Panc1 (cell line): Measurements from ENCODE around the gene GRK3. TPM values are rescaled to one million over a fixed set of nuclear protein-coding genes. Genes with fewer than 3 reads are reported as not detected.

Experiments used
- ATAC-seq: fragments of 200-7000 bp; cut with Tn5 transposase; 2 replicates; pipeline ENCODE4 v1.9.1; 2020; ENCODE audit warnings: mild to moderate bottlenecking, moderate library complexity
- BruUV-seq: library from RNA; stranded (reverse); fragments of 400-500 nt; replicated peaks from 2 replicates; lab custom pipeline; 2021; lab: Mats Ljungman, UMichigan
- CTCF ChIA-PET: fragments of 300-600 bp; sonication (Branson Sonifier 250); formaldehyde crosslinking; loops from one replicate; lab custom pipeline; 2022; ENCODE audit warnings: antibody characterized with exemption; lab: Charles Lee
- POLR2A ChIA-PET: fragments of 300-600 bp; sonication (Branson Sonifier 250); formaldehyde crosslinking; loops from one replicate; lab custom pipeline; 2022; ENCODE audit warnings: antibody characterized with exemption; lab: Charles Lee
- DNase-seq: peaks from one replicate; pipeline ENCODE4 v3.0.0-alpha.2; 2010; ENCODE audit warnings: low read depth, low spot score
- H3K27ac ChIP-seq: 2 replicates; pipeline ENCODE4 v1.5.1; 2011; ENCODE audit warnings: mild to moderate bottlenecking, low read length, inconsistent platforms
- H3K27me3 ChIP-seq: fragments of 200-500 bp; sonication (Bioruptor generic); 2 replicates; pipeline ENCODE4 v1.6.0; 2014; ENCODE audit warnings: low read length, inconsistent platforms; ENCODE audit not compliant: control insufficient read depth, insufficient read depth
- H3K36me3 ChIP-seq: fragments of 200-500 bp; sonication (Bioruptor generic); 2 replicates; pipeline ENCODE4 v1.5.1; 2014; ENCODE audit warnings: inconsistent platforms, mild to moderate bottlenecking, low read length, moderate library complexity; ENCODE audit not compliant: control insufficient read depth, insufficient read depth
- H3K4me1 ChIP-seq: 2 replicates; pipeline ENCODE4 v1.5.1; 2011; ENCODE audit warnings: inconsistent platforms, mild to moderate bottlenecking, low read length, moderate library complexity; ENCODE audit not compliant: control insufficient read depth, insufficient read depth
- H3K4me3 ChIP-seq, 2 experiments: 2 replicates each; pipeline ENCODE4 v1.5.1; 2011 to 2012; ENCODE audit warnings: low read depth in 2 of 2, low read length in 2 of 2, mild to moderate bottlenecking in 2 of 2, inconsistent platforms in 1 of 2, moderate library complexity in 1 of 2
- H3K9me3 ChIP-seq: fragments of 200-500 bp; sonication (Bioruptor generic); 2 replicates; pipeline ENCODE4 v1.5.1; 2014; ENCODE audit warnings: low read depth, mild to moderate bottlenecking, inconsistent platforms, low read length, moderate library complexity; ENCODE audit not compliant: control insufficient read depth, insufficient read depth
- CTCF ChIP-seq: fragments of 450-650 bp; IDR thresholded peaks from 2 replicates; pipeline ENCODE4 v1.5.1; 2017; ENCODE audit warnings: mild to moderate bottlenecking
- POLR2AphosphoS5 ChIP-seq: IDR thresholded peaks from 2 replicates; pipeline ENCODE4 v1.6.1; 2012; ENCODE audit warnings: mild to moderate bottlenecking, low read depth, low read length, moderate library complexity
- SIN3A ChIP-seq: IDR thresholded peaks from 2 replicates; pipeline ENCODE4 v1.6.1; 2012; ENCODE audit warnings: low read depth, mild to moderate bottlenecking, low read length, moderate library complexity, borderline replicate concordance; ENCODE audit not compliant: insufficient read depth
- TCF7L2 ChIP-seq: IDR thresholded peaks from 2 replicates; pipeline ENCODE4 v1.6.1; 2011; ENCODE audit warnings: mild to moderate bottlenecking, low read depth, low read length, inconsistent platforms
- in situ Hi-C: cut with HindIII; loops from 2 replicates; pipeline ENCODE4 v1.10.0; 2016; ENCODE audit warnings: low sequenced_read_pairs, low pct_unique_long_range_greater_than_20kb
- intact Hi-C: fragments of 100-400 bp; cut with micrococcal nuclease; formaldehyde crosslinking; loops from one replicate; pipeline ENCODE4 v1.10.0; 2022; ENCODE audit not compliant: unreplicated experiment
- total RNA-seq: library from RNA; stranded (reverse); gene quantifications from one replicate; pipeline ENCODE4 v1.2.1, GENCODE V29; 2021; ENCODE audit not compliant: unreplicated experiment
- TF ChIP-seq, protein P1 (sequence below), 2 experiments: IDR thresholded peaks; 2 replicates each; pipeline ENCODE4 v1.6.1; 2011 to 2012; ENCODE audit warnings: low read depth in 2 of 2, control low read depth in 1 of 2, low read length in 1 of 2, mild to moderate bottlenecking in 1 of 2, moderate library complexity in 1 of 2; ENCODE audit not compliant: insufficient read depth in 1 of 2

Gene GRK3
- total RNA-seq, 1 experiment from 2014 or later: 12.0 TPM

DNA sequence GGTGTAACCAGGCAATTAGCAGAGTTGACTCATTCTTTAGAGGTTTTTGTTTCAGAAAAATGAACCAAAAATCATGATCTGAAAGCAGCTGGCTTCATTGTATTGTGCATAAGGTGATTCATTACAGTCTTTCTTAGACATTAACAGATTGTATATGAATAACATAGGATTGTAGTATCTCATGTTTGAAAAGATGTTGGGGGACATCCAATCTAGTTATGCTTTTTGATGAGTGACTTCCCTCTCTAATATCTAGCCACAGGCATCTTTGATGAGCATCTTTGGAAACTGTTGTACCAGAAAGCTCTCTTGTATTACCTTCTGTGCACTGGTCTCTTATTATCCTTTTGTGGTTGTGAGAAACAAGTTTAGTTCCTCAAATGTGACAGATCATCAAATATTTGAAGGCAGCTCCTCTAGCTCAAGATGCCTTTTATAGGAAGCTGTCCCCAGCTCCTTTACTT is 8.3 kb downstream of the GRK3 start:
- no peak for TF ChIP-seq CTCF
- TF ChIP-seq, protein P1, sequence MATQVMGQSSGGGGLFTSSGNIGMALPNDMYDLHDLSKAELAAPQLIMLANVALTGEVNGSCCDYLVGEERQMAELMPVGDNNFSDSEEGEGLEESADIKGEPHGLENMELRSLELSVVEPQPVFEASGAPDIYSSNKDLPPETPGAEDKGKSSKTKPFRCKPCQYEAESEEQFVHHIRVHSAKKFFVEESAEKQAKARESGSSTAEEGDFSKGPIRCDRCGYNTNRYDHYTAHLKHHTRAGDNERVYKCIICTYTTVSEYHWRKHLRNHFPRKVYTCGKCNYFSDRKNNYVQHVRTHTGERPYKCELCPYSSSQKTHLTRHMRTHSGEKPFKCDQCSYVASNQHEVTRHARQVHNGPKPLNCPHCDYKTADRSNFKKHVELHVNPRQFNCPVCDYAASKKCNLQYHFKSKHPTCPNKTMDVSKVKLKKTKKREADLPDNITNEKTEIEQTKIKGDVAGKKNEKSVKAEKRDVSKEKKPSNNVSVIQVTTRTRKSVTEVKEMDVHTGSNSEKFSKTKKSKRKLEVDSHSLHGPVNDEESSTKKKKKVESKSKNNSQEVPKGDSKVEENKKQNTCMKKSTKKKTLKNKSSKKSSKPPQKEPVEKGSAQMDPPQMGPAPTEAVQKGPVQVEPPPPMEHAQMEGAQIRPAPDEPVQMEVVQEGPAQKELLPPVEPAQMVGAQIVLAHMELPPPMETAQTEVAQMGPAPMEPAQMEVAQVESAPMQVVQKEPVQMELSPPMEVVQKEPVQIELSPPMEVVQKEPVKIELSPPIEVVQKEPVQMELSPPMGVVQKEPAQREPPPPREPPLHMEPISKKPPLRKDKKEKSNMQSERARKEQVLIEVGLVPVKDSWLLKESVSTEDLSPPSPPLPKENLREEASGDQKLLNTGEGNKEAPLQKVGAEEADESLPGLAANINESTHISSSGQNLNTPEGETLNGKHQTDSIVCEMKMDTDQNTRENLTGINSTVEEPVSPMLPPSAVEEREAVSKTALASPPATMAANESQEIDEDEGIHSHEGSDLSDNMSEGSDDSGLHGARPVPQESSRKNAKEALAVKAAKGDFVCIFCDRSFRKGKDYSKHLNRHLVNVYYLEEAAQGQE (IDR thresholded peaks at IDR 0.05; ENCODE audit: insufficient read depth in 1 of 2, low read depth in 2 of 2, low read length in 1 of 2): no peak
- TF ChIP-seq POLR2AphosphoS5: no peak
- intact Hi-C loops (no loop called here), in situ Hi-C loops (no loop called here)
- Histone ChIP-seq H3K4me3 (no peak overlapping the region), H3K36me3 (no peaks in the 10 kb centered on the region), H3K27ac (no peak overlapping the region), H3K9me3 (no peaks in the 10 kb centered on the region), H3K27me3 (no peaks in the 10 kb centered on the region), H3K4me1 (peaks cover under 1% of the 10 kb centered on the region; the same call in 1 of the 2 replicates)
- DNase-seq (no peak), ATAC-seq (no peak)
- ChIA-PET CTCF (no interaction called here), POLR2A (no interaction called here)
- BruUV-seq: no TSS peak

DNA sequence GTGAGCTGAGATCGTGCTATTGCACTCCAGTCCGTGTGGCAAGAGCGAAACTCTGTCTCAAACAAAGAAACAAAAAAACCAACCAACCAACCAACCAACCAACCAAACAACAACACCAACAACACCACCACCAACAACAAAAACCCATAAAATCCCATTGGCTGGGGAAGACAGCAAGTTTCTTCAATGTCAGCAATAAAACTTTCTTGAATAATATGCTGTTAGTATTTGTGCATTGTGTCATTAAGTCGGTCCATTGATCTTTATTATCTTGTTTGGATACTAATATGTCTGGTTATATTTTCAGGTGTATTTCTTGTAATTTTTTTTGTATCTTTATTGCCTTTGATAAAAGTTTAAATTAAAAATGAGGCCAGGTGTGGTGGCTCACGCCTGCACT is 9.4 kb downstream of the GRK3 start:
- ChIA-PET CTCF (no interaction called here), POLR2A (no interaction called here)
- Histone ChIP-seq H3K27me3 (no peaks in the 10 kb centered on the region), H3K36me3 (no peaks in the 10 kb centered on the region), H3K4me3 (no peak overlapping the region), H3K4me1 (no peaks in the 10 kb centered on the region), H3K9me3 (no peaks in the 10 kb centered on the region), H3K27ac (no peak overlapping the region)
- no peak for ATAC-seq
- in situ Hi-C loops (no loop called here), intact Hi-C loops (no loop called here)
- DNase-seq: no peak
- TF ChIP-seq CTCF: no peak
- no peak for TF ChIP-seq POLR2AphosphoS5
- TF ChIP-seq SIN3A: no peak
- TF ChIP-seq, protein P1 (IDR thresholded peaks at IDR 0.05; ENCODE audit: insufficient read depth in 1 of 2, low read depth in 2 of 2, low read length in 1 of 2): no peak
- TF ChIP-seq TCF7L2: no peak
- no TSS peak for BruUV-seq
